ENCODE measurements around the gene TMEM235. TPM values are rescaled to one million over a fixed set of nuclear protein-coding genes. Genes with fewer than 3 reads are reported as not detected.

TMEM235 gene
- total and polyA plus RNA-seq, 11 donors: not detected

DNA sequence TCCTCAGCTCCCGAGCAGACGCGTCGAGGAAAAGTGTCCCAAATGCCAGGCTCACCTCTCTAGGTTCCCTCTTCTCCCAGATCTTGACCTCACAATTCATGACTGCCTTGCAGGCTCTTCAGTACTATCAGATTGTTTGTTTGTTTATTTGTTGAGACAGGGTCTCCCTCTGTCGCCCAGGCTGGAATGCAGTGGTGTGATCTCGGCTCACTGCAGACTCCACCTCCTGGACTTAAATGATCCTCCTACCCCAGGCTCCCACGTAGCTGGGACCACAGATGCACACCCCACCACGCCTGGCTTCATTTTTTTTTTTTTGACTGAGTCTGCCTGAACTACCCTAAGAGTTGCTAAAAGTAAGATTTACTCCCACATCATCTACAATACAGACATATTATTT, 15.9 kb downstream of the TMEM235 start:
- peak overlapping the region in 7 of 12 donors; percentile 32 to 75 (median 54) for H3K27ac ChIP-seq
- no peak overlapping the region for H3K4me3 ChIP-seq
- ATAC-seq (no peak), DNase-seq (no peak)
- WGBS, 4 donors: 86 to 91% (median 89%) methylated on average over 8 of the region's 8 CpGs
- peaks cover 0 to 5% (median 0%) of the 10 kb centered on the region in 12 donors for H3K9me3 ChIP-seq
- H3K4me1 ChIP-seq: peaks cover 0 to 18% (median 9%) of the 10 kb centered on the region in 12 donors
- TF ChIP-seq POLR2A (IDR thresholded peaks at IDR 0.05): no peak
- TF ChIP-seq, protein P1, sequence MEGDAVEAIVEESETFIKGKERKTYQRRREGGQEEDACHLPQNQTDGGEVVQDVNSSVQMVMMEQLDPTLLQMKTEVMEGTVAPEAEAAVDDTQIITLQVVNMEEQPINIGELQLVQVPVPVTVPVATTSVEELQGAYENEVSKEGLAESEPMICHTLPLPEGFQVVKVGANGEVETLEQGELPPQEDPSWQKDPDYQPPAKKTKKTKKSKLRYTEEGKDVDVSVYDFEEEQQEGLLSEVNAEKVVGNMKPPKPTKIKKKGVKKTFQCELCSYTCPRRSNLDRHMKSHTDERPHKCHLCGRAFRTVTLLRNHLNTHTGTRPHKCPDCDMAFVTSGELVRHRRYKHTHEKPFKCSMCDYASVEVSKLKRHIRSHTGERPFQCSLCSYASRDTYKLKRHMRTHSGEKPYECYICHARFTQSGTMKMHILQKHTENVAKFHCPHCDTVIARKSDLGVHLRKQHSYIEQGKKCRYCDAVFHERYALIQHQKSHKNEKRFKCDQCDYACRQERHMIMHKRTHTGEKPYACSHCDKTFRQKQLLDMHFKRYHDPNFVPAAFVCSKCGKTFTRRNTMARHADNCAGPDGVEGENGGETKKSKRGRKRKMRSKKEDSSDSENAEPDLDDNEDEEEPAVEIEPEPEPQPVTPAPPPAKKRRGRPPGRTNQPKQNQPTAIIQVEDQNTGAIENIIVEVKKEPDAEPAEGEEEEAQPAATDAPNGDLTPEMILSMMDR (IDR thresholded peaks at IDR 0.05): no peak
- no peaks in the 10 kb centered on the region for H3K27me3 ChIP-seq
- no peaks in the 10 kb centered on the region for H3K36me3 ChIP-seq
- intact Hi-C loops (cut with DNase I): no loop called here

DNA sequence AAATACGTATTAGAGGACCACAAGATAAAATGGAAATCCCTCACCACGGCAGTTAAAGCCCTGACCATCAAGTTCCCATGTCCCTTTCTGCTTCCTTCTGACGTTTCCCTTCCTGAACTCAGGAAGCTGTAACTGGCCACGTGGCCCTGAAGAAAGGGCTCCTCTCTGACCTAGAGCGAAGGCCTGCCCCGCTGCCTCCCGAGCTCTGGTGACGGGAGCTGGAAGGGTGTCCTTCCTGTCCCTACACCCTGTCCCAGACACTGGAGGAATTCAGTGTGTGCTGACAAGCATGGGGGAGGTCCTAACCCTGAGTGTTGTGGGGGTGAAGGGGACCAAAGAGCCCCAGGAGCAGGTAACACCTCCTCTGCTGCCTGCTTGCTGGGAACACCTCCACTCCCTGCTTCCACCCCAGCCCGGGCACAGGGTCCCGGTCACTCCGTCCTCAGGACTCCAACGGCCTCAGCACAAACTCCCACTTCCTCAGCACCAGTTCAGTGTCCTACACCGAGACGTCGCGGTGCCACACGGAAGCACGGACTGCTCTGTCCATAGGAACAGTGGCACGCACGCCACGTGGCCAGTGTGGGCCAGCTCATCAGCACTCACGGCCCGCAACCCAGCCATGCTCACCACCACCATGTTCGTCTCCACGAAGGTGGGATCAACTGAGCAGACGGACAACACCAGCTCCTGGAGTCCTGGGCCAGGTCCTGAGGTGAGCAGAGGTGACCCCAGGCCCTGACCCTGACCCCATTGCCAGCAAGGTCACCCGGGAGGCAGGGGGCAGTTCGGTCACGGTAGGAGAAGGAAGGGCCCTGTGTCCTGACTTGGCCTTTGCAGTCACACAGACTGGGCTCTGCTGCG, 16.9 kb downstream of the TMEM235 start:
- intact Hi-C loops (cut with DNase I): no loop called here
- no peaks in the 10 kb centered on the region for H3K27me3 ChIP-seq
- H3K9me3 ChIP-seq: peaks cover 0 to 5% (median 0%) of the 10 kb centered on the region in 12 donors
- ATAC-seq (peak in 3 of 4 donors; percentile 18 to 72 (median 43)), DNase-seq (peak in 2 of 5 donors; percentile 10 to 54)
- peaks cover 0 to 25% (median 9%) of the 10 kb centered on the region in 12 donors for H3K4me1 ChIP-seq
- H3K36me3 ChIP-seq: no peaks in the 10 kb centered on the region
- H3K4me3 ChIP-seq: peak overlapping the region in 3 of 12 donors; percentile 15 to 38 (median 33)
- TF ChIP-seq POLR2A (IDR thresholded peaks at IDR 0.05): peak in 1 of 2 donors; percentile 35
- TF ChIP-seq, protein P1 (IDR thresholded peaks at IDR 0.05): no peak
- peak overlapping the region in 11 of 12 donors; percentile 28 to 75 (median 63) for H3K27ac ChIP-seq
- WGBS, 4 donors: 71 to 77% (median 75%) methylated on average over 29 to 30 of the region's 30 CpGs

DNA sequence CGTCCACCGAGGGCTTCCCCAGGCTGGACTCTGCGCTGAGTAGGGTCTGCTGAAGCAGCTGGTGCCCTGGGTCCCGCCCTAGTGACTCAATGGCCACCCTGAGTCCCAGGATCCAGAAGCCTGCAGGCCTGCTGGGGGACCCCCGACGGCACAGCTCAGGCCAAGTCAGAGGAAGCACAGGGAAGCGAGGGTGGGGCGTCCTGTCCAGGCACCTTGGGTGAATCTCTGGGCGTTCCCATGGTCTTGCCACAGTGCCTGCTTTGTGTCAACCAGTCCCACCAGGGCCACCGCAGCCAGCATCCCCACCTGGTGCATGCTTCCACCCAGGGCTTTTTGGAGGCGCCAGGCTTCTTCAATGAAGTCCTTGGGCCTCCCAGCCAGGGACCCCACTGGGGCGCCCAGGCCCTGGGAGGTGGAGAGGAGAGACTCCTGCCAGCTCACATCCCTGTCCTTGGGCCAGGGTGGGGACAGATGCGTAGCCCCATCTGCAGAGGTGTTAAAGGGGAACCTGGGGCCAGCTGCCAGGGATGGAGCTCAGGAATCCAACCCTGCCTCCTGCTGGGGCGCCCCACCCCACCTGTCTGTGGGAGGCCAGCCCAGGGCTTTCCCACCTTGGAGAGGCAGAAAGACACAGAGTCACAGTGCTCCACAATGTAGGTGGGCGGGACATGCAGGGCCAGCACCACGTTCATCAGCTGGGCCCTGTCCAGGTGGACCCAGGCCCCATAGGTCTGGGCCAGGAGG, 17.8 kb downstream of the TMEM235 start:
- no peak for TF ChIP-seq POLR2A (IDR thresholded peaks at IDR 0.05)
- TF ChIP-seq, protein P1 (IDR thresholded peaks at IDR 0.05): no peak
- H3K9me3 ChIP-seq: peaks cover 0 to 5% (median 0%) of the 10 kb centered on the region in 12 donors
- WGBS, 4 donors: 80 to 86% (median 84%) methylated on average over 8 to 16 of the region's 16 CpGs
- peak overlapping the region in 3 of 12 donors; percentile 15 to 38 (median 33) for H3K4me3 ChIP-seq
- H3K4me1 ChIP-seq: peaks cover 0 to 33% (median 13%) of the 10 kb centered on the region in 12 donors
- H3K36me3 ChIP-seq: no peaks in the 10 kb centered on the region
- ATAC-seq (no peak), DNase-seq (peak in 2 of 5 donors; percentile 24 to 55)
- intact Hi-C loops (cut with DNase I): no loop called here
- H3K27me3 ChIP-seq: no peaks in the 10 kb centered on the region
- peak overlapping the region in 7 of 12 donors; percentile 54 to 75 (median 73) for H3K27ac ChIP-seq

Measured in heart left ventricle (tissue), 16 donors.